Esophagus muscularis mucosa (tissue), 3 donors: Measurements from ENCODE around the gene STOML1.

Experiments used
- CTCF ChIP-seq, 3 experiments: fragments of 200-600 bp in 2 of 3; fragments of 450-650 bp in 1 of 3; sonication (generic) in 2 of 3; IDR thresholded peaks; one replicate each; pipeline ENCODE4 v1.5.1; 2017 to 2019; ENCODE audit warnings: antibody characterized with exemption in 3 of 3, mild to moderate bottlenecking in 2 of 3, moderate library complexity in 1 of 3
- POLR2A ChIP-seq: fragments of 450-650 bp; IDR thresholded peaks from one replicate; pipeline ENCODE4 v1.6.1; 2017; ENCODE audit warnings: antibody characterized with exemption, moderate library complexity, mild to moderate bottlenecking, low read depth

GRCh38 chr15:73996939-73997338, 4.8 kb upstream of the STOML1 start:
- peak in 1 of 3 experiments; percentile 4 for TF ChIP-seq CTCF (IDR thresholded peaks at IDR 0.05)
- no peak for TF ChIP-seq POLR2A
